HepG2 (cell line): Measurements from ENCODE around the gene ACTR3. TPM values are rescaled to one million over a fixed set of nuclear protein-coding genes. Genes with fewer than 3 reads are reported as not detected.
A peak's percentile ranks its signal among the peaks of the same experiment; 100 is the strongest.

Experiments used
- CCDC6 ChIP-seq: sonication (generic); formaldehyde crosslinking; IDR thresholded peaks from 2 replicates; pipeline ENCODE4 v1.8.1; 2022; ENCODE audit warnings: mild to moderate bottlenecking, missing genetic modification reagents, moderate library complexity
- CENPX ChIP-seq: sonication (generic); formaldehyde crosslinking; IDR thresholded peaks from 2 replicates; pipeline ENCODE4 v1.9.0; 2021; ENCODE audit warnings: mild to moderate bottlenecking, missing genetic modification reagents, moderate library complexity
- EED ChIP-seq: sonication (generic); formaldehyde crosslinking; IDR thresholded peaks from 2 replicates; pipeline ENCODE4 v1.5.0; 2020; ENCODE audit warnings: mild to moderate bottlenecking, missing genetic modification reagents
- GFI1 ChIP-seq: sonication (generic); formaldehyde crosslinking; IDR thresholded peaks from 2 replicates; pipeline ENCODE4 v1.5.0; 2020; ENCODE audit warnings: missing genetic modification reagents, mild to moderate bottlenecking, borderline replicate concordance
- HOXA7 ChIP-seq: sonication (generic); formaldehyde crosslinking; IDR thresholded peaks from 2 replicates; pipeline ENCODE4 v1.8.1; 2022; ENCODE audit warnings: mild to moderate bottlenecking, missing genetic modification reagents, moderate library complexity
- NCOA2 ChIP-seq: sonication (generic); formaldehyde crosslinking; IDR thresholded peaks from 2 replicates; pipeline ENCODE4 v1.8.0; 2022; ENCODE audit warnings: inconsistent platforms
- NRL ChIP-seq: sonication (generic); formaldehyde crosslinking; IDR thresholded peaks from 2 replicates; pipeline ENCODE4 v1.5.0; 2020; ENCODE audit warnings: missing genetic modification reagents, mild to moderate bottlenecking, moderate library complexity, borderline replicate concordance
- PHB2 ChIP-seq: fragments of 450-650 bp; IDR thresholded peaks from 2 replicates; pipeline ENCODE4 v1.6.1; 2018; ENCODE audit not compliant: partially characterized antibody
- RARA ChIP-seq: IDR thresholded peaks from 2 replicates; pipeline ENCODE4 v1.6.1; 2016; ENCODE audit warnings: missing genetic modification reagents, missing compliant biosample characterization
- ZMYM4 ChIP-seq: sonication (generic); formaldehyde crosslinking; IDR thresholded peaks from 2 replicates; pipeline ENCODE4 v1.8.1; 2023; ENCODE audit warnings: mild to moderate bottlenecking, missing genetic modification reagents
- ZNF121 ChIP-seq: sonication (generic); formaldehyde crosslinking; IDR thresholded peaks from 2 replicates; pipeline ENCODE4 v1.5.0; 2020; ENCODE audit warnings: mild to moderate bottlenecking, missing genetic modification reagents
- ZNF224 ChIP-seq: sonication (generic); formaldehyde crosslinking; IDR thresholded peaks from 2 replicates; pipeline ENCODE4 v1.5.0; 2020; ENCODE audit warnings: mild to moderate bottlenecking, missing genetic modification reagents
- ZNF3 ChIP-seq: IDR thresholded peaks from 2 replicates; pipeline ENCODE4 v1.7.0; 2017; ENCODE audit warnings: inconsistent platforms
- ZNF562 ChIP-seq: sonication (generic); formaldehyde crosslinking; IDR thresholded peaks from 2 replicates; pipeline ENCODE4 v1.8.0; 2022; ENCODE audit warnings: missing genetic modification reagents, borderline replicate concordance
- ZNF7 ChIP-seq: IDR thresholded peaks from 2 replicates; pipeline ENCODE4 v1.6.1; 2016; ENCODE audit warnings: missing biosample characterization, missing genetic modification reagents
- ZNF772 ChIP-seq: sonication (generic); formaldehyde crosslinking; IDR thresholded peaks from 2 replicates; pipeline ENCODE4 v1.5.0; 2020; ENCODE audit warnings: mild to moderate bottlenecking, missing genetic modification reagents
- ZNF792 ChIP-seq: IDR thresholded peaks from 2 replicates; pipeline ENCODE4 v1.6.1; 2016
- polyA plus RNA-seq, 8 experiments: library from polyadenylated mRNA; depleted of rRNA in 3 of 8; stranded (reverse) in 7 of 8; unstranded in 1 of 8; fragments of >200 nt; fragmentation: Illumina TruSeq in 4 of 8; extraction: Trizol in 4 of 8; gene quantifications; 2 replicates each; pipeline versions ENCODE4 v1.2.1 to v1.2.3, GENCODE V29; 2011 to 2016; ENCODE audit warnings: low read depth in 4 of 8, missing spikeins in 1 of 8, mixed read lengths in 1 of 8; ENCODE audit not compliant: insufficient read depth in 1 of 8
- total RNA-seq, 5 experiments: library from RNA; depleted of rRNA; stranded (reverse); fragments of >200 nt; fragmentation: Illumina TruSeq; extraction: Trizol; gene quantifications; 2 replicates each; pipeline ENCODE4 v1.2.3, GENCODE V29; 2016; ENCODE audit warnings: low read depth in 1 of 5
- TF ChIP-seq, protein P1 (sequence below): sonication (generic); formaldehyde crosslinking; IDR thresholded peaks from 2 replicates; pipeline ENCODE4 v1.4.0; 2020; ENCODE audit warnings: missing genetic modification reagents
- TF ChIP-seq, protein P2 (sequence below): sonication (generic); formaldehyde crosslinking; IDR thresholded peaks from 2 replicates; pipeline ENCODE4 v1.5.0; 2020; ENCODE audit warnings: missing genetic modification reagents
- TF ChIP-seq, protein P3 (sequence below): sonication (generic); formaldehyde crosslinking; IDR thresholded peaks from 2 replicates; pipeline ENCODE4 v1.5.1; 2020; ENCODE audit warnings: mild to moderate bottlenecking, missing genetic modification reagents
- TF ChIP-seq, protein P4 (sequence below): sonication (generic); formaldehyde crosslinking; IDR thresholded peaks from 2 replicates; pipeline ENCODE4 v1.4.0; 2020; ENCODE audit warnings: missing genetic modification reagents, borderline replicate concordance

The ACTR3 gene
- total and polyA plus RNA-seq, 2 of the 13 experiments (the other 11 are each of a cell fraction or from before 2014, with no cell fraction given) = 123 to 225 TPM

DNA sequence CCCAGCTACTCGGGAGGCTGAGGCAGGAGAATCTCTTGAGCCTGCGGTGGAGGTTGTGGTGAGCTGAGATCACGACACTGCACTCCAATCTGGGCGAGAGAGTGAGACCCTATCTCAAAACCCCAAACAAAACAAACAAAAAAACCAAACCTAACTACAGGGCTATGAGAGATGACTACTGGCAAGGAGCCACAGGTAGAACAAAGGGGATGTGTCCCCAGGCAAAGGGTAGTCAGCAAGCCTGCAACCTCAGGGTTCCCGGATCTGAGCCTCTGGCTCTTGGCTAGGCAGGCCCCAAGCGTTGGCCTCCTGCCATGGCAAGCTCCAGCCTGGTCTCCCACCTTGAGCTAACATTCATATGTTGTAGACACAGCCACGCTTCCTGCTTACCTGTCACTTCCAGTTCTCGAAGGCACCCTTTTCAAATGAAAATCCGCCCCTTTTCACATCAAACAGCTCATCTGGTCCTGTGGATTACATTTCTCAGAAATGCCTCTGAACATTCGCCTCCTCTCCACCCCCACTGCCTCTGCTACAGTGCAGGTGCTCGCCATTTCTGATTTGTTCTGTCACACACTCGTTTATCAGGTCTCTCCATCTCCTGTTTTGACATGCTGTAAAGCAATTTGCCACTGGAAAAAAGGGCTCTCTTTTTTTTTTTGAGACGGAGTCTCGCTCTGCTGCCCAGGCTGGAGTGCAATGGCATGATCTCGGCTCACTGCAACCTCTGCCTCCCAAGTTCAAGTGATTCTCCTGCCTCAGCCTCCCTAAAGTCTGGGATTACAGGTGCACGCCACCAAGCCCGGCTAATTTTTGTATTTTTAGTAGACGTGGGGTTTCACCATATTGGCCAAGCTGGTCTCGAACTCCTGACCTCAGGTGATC lies 13.1 kb upstream of the ACTR3 start (continued):
- TF ChIP-seq CCDC6 = peak; percentile 39; the same call in 1 of the 2 replicates
- no peak for TF ChIP-seq ZNF562 (CRISPR knock-in tag)
- TF ChIP-seq PHB2 = no peak
- TF ChIP-seq, protein P1, sequence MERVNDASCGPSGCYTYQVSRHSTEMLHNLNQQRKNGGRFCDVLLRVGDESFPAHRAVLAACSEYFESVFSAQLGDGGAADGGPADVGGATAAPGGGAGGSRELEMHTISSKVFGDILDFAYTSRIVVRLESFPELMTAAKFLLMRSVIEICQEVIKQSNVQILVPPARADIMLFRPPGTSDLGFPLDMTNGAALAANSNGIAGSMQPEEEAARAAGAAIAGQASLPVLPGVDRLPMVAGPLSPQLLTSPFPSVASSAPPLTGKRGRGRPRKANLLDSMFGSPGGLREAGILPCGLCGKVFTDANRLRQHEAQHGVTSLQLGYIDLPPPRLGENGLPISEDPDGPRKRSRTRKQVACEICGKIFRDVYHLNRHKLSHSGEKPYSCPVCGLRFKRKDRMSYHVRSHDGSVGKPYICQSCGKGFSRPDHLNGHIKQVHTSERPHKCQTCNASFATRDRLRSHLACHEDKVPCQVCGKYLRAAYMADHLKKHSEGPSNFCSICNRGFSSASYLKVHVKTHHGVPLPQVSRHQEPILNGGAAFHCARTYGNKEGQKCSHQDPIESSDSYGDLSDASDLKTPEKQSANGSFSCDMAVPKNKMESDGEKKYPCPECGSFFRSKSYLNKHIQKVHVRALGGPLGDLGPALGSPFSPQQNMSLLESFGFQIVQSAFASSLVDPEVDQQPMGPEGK (CRISPR knock-in tag) = peak; percentile 58; the same call in 1 of the 2 replicates
- peak; percentile 41; the same call in 1 of the 2 replicates for TF ChIP-seq ZNF3 (CRISPR knock-in tag)
- no peak for TF ChIP-seq CENPX (CRISPR knock-in tag)
- TF ChIP-seq NRL (CRISPR knock-in tag) = peak; percentile 69; the same call in 1 of the 2 replicates
- TF ChIP-seq, protein P2, sequence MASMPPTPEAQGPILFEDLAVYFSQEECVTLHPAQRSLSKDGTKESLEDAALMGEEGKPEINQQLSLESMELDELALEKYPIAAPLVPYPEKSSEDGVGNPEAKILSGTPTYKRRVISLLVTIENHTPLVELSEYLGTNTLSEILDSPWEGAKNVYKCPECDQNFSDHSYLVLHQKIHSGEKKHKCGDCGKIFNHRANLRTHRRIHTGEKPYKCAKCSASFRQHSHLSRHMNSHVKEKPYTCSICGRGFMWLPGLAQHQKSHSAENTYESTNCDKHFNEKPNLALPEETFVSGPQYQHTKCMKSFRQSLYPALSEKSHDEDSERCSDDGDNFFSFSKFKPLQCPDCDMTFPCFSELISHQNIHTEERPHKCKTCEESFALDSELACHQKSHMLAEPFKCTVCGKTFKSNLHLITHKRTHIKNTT (CRISPR knock-in tag) = no peak
- no peak for TF ChIP-seq HOXA7
- TF ChIP-seq, protein P3, sequence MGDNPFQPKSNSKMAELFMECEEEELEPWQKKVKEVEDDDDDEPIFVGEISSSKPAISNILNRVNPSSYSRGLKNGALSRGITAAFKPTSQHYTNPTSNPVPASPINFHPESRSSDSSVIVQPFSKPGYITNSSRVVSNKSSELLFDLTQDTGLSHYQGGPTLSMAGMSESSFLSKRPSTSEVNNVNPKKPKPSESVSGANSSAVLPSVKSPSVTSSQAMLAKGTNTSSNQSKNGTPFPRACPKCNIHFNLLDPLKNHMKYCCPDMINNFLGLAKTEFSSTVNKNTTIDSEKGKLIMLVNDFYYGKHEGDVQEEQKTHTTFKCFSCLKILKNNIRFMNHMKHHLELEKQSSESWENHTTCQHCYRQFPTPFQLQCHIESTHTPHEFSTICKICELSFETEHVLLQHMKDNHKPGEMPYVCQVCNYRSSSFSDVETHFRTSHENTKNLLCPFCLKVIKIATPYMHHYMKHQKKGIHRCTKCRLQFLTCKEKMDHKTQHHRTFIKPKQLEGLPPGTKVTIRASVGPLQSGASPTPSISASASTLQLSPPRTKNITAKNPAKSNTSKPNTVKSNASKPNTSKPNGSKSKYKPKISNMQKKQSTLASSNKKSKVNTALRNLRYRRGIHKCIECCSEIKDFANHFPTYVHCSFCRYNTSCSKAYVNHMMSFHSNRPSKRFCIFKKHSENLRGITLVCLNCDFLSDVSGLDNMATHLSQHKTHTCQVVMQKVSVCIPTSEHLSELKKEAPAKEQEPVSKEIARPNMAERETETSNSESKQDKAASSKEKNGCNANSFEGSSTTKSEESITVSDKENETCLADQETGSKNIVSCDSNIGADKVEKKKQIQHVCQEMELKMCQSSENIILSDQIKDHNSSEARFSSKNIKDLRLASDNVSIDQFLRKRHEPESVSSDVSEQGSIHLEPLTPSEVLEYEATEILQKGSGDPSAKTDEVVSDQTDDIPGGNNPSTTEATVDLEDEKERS = peak; percentile 75; the same call in 1 of the 2 replicates
- TF ChIP-seq ZNF772 (CRISPR knock-in tag) = peak; percentile 75; the same call in 1 of the 2 replicates
- peak; percentile 91 for TF ChIP-seq ZNF121
- TF ChIP-seq, protein P4, sequence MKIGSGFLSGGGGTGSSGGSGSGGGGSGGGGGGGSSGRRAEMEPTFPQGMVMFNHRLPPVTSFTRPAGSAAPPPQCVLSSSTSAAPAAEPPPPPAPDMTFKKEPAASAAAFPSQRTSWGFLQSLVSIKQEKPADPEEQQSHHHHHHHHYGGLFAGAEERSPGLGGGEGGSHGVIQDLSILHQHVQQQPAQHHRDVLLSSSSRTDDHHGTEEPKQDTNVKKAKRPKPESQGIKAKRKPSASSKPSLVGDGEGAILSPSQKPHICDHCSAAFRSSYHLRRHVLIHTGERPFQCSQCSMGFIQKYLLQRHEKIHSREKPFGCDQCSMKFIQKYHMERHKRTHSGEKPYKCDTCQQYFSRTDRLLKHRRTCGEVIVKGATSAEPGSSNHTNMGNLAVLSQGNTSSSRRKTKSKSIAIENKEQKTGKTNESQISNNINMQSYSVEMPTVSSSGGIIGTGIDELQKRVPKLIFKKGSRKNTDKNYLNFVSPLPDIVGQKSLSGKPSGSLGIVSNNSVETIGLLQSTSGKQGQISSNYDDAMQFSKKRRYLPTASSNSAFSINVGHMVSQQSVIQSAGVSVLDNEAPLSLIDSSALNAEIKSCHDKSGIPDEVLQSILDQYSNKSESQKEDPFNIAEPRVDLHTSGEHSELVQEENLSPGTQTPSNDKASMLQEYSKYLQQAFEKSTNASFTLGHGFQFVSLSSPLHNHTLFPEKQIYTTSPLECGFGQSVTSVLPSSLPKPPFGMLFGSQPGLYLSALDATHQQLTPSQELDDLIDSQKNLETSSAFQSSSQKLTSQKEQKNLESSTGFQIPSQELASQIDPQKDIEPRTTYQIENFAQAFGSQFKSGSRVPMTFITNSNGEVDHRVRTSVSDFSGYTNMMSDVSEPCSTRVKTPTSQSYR (CRISPR knock-in tag) = peak; percentile 37; the same call in 1 of the 2 replicates
- peak; percentile 72; the same call in 1 of the 2 replicates for TF ChIP-seq ZNF792 (CRISPR knock-in tag)
- peak; percentile 30; the same call in 1 of the 2 replicates for TF ChIP-seq EED (CRISPR knock-in tag)
- no peak for TF ChIP-seq ZNF7 (CRISPR knock-in tag)
- peak; percentile 89 for TF ChIP-seq GFI1 (CRISPR knock-in tag)
- TF ChIP-seq RARA (CRISPR knock-in tag) = peak; percentile 44
- peak; percentile 59; the same call in 1 of the 2 replicates for TF ChIP-seq ZMYM4
- TF ChIP-seq ZNF224 (CRISPR knock-in tag) = peak; percentile 77; the same call in 1 of the 2 replicates
- peak; percentile 73 for TF ChIP-seq NCOA2 (CRISPR knock-in tag)
